OCI-LY1 (cell line): Measurements from ENCODE around the gene DBI.

ENCODE experiments used
- H2AFZ ChIP-seq: fragments of 200-600 bp; sonication (generic), shearing (Covaris generic); 2 replicates; pipeline ENCODE4 v1.6.0; 2014; ENCODE audit warnings: antibody characterized with exemption, mild to moderate bottlenecking, low read length
- H3F3A ChIP-seq: fragments of 200-600 bp; sonication (generic), shearing (Covaris generic); 2 replicates; pipeline ENCODE4 v1.6.0; 2014; ENCODE audit warnings: mild to moderate bottlenecking, antibody characterized with exemption, low read length, moderate library complexity; ENCODE audit not compliant: insufficient read depth
- H3K27ac ChIP-seq: fragments of 200-600 bp; sonication (generic); 2 replicates; pipeline ENCODE4 v1.5.1; 2014; ENCODE audit warnings: low read length, mixed run types, mild to moderate bottlenecking, low read depth; ENCODE audit not compliant: poor library complexity, severe bottlenecking
- H3K27me3 ChIP-seq: fragments of 200-600 bp; sonication (generic); 2 replicates; pipeline ENCODE4 v1.6.0; 2014; ENCODE audit warnings: antibody characterized with exemption, mild to moderate bottlenecking, low read length, moderate library complexity; ENCODE audit not compliant: insufficient read depth
- H3K36me3 ChIP-seq: fragments of 200-600 bp; sonication (generic); 2 replicates; pipeline ENCODE4 v1.6.1; 2014; ENCODE audit warnings: mild to moderate bottlenecking, antibody characterized with exemption, low read length, moderate library complexity, mixed read lengths; ENCODE audit not compliant: insufficient read depth
- H3K4me1 ChIP-seq: fragments of 200-600 bp; sonication (generic); 2 replicates; pipeline ENCODE4 v1.5.1; 2014; ENCODE audit warnings: mild to moderate bottlenecking, low read length, moderate library complexity; ENCODE audit not compliant: insufficient read depth, severe bottlenecking
- H3K4me2 ChIP-seq: fragments of 200-600 bp; sonication (generic), shearing (Covaris generic); 2 replicates; pipeline ENCODE4 v1.6.1; 2014; ENCODE audit warnings: low read length
- H3K4me3 ChIP-seq: fragments of 200-600 bp; sonication (generic); 2 replicates; pipeline ENCODE4 v1.5.1; 2014; ENCODE audit warnings: low read length, low read depth, mild to moderate bottlenecking, mixed read lengths; ENCODE audit not compliant: poor library complexity, severe bottlenecking
- H3K79me2 ChIP-seq: fragments of 200-600 bp; shearing (Covaris generic); 2 replicates; pipeline ENCODE4 v1.6.1; 2016; ENCODE audit warnings: mixed run types, low read length, mixed read lengths; ENCODE audit not compliant: insufficient read depth
- H3K9ac ChIP-seq: fragments of 200-600 bp; sonication (generic), shearing (Covaris generic); 2 replicates; pipeline ENCODE4 v1.6.1; 2014; ENCODE audit warnings: mild to moderate bottlenecking, low read length, mixed read lengths
- H3K9me2 ChIP-seq: fragments of 200-600 bp; sonication (generic), shearing (Covaris generic); 2 replicates; pipeline ENCODE4 v1.6.1; 2014; ENCODE audit warnings: low read depth, mild to moderate bottlenecking, low read length, mixed read lengths
- H3K9me3 ChIP-seq: fragments of 200-600 bp; shearing (Covaris generic); 2 replicates; pipeline ENCODE4 v1.6.1; 2014; ENCODE audit warnings: low read length, mixed read lengths
- H4K20me1 ChIP-seq: fragments of 200-600 bp; sonication (generic), shearing (Covaris generic); 2 replicates; pipeline ENCODE4 v1.6.0; 2016; ENCODE audit warnings: mild to moderate bottlenecking, low read length; ENCODE audit not compliant: insufficient read depth
- EZH2 ChIP-seq: fragments of 200-600 bp; sonication (generic), shearing (Covaris generic); IDR thresholded peaks from 2 replicates; pipeline ENCODE4 v1.8.0; 2017; ENCODE audit warnings: borderline replicate concordance, mixed run types, mild to moderate bottlenecking, antibody characterized with exemption, low read length, moderate library complexity, mixed read lengths
- TF ChIP-seq, protein P1 (sequence below): fragments of 200-600 bp; sonication (generic), shearing (Covaris generic); IDR thresholded peaks from 2 replicates; pipeline ENCODE4 v1.5.1; 2017; ENCODE audit warnings: mild to moderate bottlenecking, antibody characterized with exemption, low read length, moderate library complexity, mixed read lengths

Gene DBI

DNA sequence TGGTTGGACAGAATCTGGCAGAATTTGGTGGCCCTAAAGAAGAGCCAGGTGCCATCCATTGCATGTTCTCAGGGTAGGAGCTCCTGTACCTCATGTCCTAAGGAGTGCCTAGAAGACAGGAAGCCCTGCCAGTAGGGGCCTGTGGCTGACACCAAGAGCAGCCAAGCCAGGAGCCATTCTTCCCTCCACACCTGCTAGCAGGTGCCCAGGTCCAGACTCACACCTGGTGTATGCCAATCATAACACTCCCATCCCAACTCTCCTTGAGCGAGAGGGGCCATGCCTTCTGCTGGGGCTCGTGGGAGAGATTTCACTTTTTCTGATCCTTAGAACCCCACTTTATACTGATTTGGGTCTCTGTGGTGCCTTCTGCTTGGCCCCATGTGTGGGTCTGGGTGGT, 38.4 kb downstream of the DBI start:
- Histone ChIP-seq H3K4me3 (no peak overlapping the region), H3K9me2 (no peaks in the 10 kb centered on the region), H4K20me1 (no peaks in the 10 kb centered on the region), H3K9me3 (no peaks in the 10 kb centered on the region), H3K4me1 (no peaks in the 10 kb centered on the region), H3F3A (no peaks in the 10 kb centered on the region), H3K9ac (no peak overlapping the region), H3K27me3 (no peaks in the 10 kb centered on the region), H3K79me2 (no peaks in the 10 kb centered on the region), H3K27ac (no peak overlapping the region), H3K4me2 (no peak overlapping the region), H2AFZ (no peak overlapping the region), H3K36me3 (no peaks in the 10 kb centered on the region)
- TF ChIP-seq, protein P1, sequence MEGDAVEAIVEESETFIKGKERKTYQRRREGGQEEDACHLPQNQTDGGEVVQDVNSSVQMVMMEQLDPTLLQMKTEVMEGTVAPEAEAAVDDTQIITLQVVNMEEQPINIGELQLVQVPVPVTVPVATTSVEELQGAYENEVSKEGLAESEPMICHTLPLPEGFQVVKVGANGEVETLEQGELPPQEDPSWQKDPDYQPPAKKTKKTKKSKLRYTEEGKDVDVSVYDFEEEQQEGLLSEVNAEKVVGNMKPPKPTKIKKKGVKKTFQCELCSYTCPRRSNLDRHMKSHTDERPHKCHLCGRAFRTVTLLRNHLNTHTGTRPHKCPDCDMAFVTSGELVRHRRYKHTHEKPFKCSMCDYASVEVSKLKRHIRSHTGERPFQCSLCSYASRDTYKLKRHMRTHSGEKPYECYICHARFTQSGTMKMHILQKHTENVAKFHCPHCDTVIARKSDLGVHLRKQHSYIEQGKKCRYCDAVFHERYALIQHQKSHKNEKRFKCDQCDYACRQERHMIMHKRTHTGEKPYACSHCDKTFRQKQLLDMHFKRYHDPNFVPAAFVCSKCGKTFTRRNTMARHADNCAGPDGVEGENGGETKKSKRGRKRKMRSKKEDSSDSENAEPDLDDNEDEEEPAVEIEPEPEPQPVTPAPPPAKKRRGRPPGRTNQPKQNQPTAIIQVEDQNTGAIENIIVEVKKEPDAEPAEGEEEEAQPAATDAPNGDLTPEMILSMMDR = no peak
- no peak for TF ChIP-seq EZH2

DNA sequence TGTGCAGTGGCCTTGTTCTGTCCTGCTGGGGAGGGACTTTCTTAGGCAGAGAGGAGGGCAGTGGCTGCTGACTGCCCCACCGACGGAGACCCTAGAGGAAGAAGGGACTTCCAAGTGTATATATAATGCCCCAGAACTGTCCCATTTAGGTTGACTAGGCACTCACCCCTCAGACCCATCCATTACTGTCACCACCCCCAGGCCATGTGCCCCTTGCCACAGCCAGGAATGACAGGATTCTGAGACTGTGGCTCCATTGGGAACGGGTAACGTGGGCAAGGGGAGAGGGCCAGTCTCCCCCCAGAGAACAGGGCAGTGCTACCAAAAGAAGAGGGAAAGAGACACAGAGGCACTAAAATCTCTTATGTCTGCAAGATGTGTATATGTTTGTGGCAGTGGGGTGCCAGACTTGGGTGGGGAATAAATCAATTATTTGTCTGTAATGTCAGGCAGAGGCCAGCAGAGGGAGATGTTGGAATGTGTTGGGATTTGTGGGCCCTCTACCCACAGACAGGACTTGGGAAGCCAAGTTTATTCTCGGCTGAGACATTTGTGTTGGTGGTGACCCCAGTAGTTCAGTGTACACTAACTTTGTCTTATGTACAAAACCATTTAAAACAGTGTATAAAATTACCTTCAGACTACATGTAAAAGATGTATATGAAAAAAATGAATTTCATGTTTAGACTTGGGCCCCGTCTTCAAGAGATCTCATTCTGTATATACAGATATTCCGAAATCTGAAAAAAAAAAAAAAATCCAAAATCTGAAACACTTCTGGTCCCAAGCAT, 40.8 kb downstream of the DBI start:
- H3K36me3 ChIP-seq = no peaks in the 10 kb centered on the region
- H3F3A ChIP-seq = no peaks in the 10 kb centered on the region
- H3K4me1 ChIP-seq = no peaks in the 10 kb centered on the region
- H3K9me2 ChIP-seq = no peaks in the 10 kb centered on the region
- no peak overlapping the region for H3K4me2 ChIP-seq
- H3K79me2 ChIP-seq = no peaks in the 10 kb centered on the region
- H2AFZ ChIP-seq = no peak overlapping the region
- H3K27me3 ChIP-seq = no peaks in the 10 kb centered on the region
- H3K9ac ChIP-seq = no peak overlapping the region
- H3K4me3 ChIP-seq = no peak overlapping the region
- TF ChIP-seq, protein P1 = peak; percentile 65
- TF ChIP-seq EZH2 = no peak
- H4K20me1 ChIP-seq = no peaks in the 10 kb centered on the region
- H3K9me3 ChIP-seq = no peaks in the 10 kb centered on the region
- no peak overlapping the region for H3K27ac ChIP-seq

DNA sequence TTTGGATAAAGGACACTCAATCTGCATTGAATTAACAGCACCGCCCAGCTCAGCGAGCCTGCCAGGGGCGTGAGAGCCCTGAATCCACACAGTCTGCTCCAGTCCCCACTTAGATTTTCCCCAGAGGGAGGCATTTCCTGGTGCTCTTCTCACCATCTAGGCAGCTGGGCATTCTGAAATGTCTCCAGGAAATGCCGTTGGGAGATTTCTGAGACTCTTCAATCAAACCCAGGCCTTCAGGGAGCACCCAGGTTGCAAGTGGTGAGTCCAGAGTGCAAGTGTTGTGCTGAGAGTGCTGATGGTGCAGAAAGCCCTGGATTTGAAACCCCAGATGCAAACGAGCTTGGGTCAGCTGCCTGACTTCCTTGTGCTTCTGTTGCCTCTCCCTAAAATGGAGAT, 41.4 kb downstream of the DBI start:
- Histone ChIP-seq H3K4me2 (no peak overlapping the region), H3K27ac (no peak overlapping the region), H2AFZ (no peak overlapping the region)

More for the DNA sequence above, 41.4 kb downstream of the DBI start:
- no peaks in the 10 kb centered on the region for H3F3A ChIP-seq
- TF ChIP-seq, protein P1 = no peak
- H3K9me3 ChIP-seq = no peaks in the 10 kb centered on the region
- no peaks in the 10 kb centered on the region for H3K27me3 ChIP-seq
- H4K20me1 ChIP-seq = no peaks in the 10 kb centered on the region
- no peaks in the 10 kb centered on the region for H3K4me1 ChIP-seq
- H3K9ac ChIP-seq = no peak overlapping the region
- H3K79me2 ChIP-seq = no peaks in the 10 kb centered on the region
- no peaks in the 10 kb centered on the region for H3K9me2 ChIP-seq
- no peaks in the 10 kb centered on the region for H3K36me3 ChIP-seq
- H3K4me3 ChIP-seq = no peak overlapping the region
